Activated T-helper 1 cell treated with Interleukin-2 at 50 U/mL for 16 hours (primary cell): ENCODE measurements around the gene MKNK2.

Experiments
- DNase-seq: peaks from one replicate; pipeline ENCODE4 v3.0.0-alpha.2; 2020; ENCODE audit warnings: low read depth

Gene MKNK2

DNA sequence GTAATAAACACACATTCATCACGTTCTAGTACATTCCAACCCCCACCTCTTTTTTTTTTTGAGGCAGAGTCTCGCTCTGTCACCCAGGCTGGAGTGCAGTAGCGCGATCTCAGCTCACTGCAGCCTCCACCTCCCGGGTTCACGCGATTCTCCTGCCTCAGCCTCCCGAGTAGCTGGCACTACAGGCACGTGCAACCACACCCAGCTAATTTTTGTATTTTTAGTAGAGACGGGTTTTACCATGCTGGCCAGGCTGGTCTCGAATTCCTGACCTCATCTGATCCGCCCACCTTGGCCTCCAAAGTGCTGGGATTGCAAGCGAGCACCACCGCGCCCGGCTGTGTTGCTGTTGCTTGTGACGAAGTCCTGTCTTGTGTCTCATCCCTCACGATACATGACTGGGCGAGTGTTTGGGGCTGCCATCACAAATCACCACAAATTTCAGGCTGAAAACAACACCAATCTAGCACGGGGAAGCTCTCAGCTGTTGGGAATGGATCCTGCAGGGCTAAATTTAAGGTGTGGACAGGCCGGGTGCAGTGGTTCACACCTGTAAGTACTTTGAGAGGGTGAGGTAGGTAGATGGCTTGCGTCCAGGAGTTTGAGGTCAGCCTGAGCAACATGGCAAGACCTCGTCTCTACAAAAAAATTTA lies 29.4 kb upstream of the MKNK2 start:
- DNase-seq = no peak

DNA sequence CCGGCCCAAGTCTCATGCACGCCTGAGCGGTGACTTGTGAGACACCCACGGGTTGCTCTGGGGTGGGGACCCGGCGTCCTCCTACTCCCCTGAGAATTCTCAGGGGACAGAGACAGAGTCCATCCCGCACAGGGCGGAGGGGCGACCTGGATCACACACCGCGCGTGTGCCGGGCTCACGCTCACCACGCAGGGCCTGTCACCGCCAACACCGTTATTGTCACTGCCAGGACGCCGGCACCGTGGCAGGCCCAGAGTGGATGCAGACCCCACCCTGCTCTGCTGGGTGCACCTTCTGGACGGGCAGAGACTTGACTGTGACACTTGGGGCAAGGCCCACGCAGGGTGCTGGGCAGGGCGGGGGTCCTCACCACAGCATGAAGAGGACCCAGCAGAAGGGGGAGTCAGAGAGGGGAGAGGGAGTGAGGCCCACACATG lies 28.8 kb upstream of the MKNK2 start:
- DNase-seq = no peak

DNA sequence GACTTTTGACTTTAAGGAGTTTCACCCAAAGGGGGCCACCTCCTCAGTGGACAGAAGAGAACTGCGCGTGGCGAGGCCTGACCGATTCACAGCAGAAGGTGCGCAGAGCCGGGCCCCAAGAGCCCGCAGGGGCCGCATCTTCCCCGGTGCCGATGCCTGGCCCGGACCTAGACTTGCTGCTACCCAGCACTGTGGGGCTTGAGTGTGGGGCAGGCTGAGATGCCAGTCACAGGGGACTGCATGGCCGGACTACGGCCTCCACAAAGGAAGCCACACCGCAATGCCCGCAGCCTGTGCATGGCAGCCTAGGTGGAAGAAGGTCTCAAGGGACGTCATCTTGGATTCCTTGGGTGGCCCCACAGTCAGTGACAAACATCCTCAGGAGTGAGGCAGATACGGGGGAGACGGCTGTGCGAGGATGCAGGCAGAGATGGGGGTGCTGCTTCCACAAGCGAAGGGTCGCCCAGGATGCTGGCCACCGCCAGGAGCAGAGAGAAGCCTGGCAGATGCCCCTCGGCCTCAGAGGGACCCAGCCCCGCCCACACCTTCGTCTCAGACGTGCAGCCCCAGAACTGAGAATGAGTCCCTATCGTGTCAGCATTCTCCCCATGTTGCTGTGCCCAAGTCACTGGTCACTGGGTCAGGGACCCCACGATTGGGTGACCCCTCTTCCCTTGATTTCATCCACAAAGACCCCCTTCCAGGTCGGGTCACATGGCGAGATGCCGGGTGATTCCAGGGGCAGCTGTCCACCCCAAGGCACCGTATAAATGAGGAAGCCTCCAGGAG lies 28.2 kb upstream of the MKNK2 start:
- DNase-seq = no peak

DNA sequence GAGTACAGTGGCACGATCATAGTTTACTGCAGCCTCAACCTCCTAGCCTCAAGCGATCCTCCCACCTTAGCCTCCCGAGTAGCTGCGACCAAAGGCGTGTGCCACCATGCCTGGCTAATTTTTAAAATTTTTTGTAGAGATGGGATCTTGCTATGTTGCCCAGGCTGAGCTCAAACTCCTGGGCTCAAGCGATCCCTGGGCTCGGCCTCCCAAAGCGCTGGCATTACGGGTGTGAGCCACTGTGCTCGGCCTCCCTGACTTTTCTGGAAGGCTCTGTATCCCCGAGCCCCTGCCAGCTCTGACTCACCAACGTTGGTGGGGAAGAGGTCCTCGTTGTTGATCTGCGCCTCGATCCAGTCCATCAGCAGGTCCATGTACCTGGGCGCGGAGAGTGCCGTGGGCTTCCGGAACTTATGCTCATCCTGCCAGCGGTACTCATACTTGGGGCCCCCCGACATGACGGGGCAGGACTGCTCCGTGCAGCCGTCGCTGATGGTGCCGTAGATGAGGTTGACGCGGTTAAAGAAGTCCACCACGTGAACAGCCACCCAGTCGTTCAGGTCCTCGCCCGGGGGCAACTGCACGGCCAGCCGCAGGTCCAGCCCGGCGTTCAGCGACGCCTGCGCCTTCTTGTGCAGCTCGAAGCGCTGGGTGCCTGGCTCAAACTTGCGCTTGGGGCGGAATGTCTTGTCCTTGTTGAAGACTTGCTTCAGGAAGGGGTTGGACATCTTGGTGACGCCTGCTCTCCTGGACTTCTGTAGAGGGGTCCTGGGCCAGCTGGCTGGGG lies 27.0 kb upstream of the MKNK2 start:
- DNase-seq = no peak

DNA sequence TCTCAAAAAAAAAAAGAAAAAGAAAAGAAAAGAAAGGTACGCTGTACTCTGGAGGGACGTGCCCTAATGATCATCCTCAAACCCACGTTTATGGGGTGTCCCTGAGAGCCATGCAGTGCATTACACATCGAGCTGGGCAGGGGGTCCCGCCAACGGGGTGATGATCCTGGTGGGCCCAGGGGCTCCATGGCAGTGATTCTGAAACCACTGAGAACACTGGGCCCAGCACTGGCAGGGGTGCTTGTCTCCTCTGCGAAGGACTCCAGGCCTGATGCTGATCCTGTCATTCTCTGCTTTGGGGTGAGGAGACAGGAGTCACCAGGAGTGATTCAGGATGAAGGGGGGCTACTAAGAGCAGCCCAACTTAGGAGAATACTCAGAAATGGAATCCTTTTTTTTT lies 26.4 kb upstream of the MKNK2 start:
- DNase-seq = no peak

DNA sequence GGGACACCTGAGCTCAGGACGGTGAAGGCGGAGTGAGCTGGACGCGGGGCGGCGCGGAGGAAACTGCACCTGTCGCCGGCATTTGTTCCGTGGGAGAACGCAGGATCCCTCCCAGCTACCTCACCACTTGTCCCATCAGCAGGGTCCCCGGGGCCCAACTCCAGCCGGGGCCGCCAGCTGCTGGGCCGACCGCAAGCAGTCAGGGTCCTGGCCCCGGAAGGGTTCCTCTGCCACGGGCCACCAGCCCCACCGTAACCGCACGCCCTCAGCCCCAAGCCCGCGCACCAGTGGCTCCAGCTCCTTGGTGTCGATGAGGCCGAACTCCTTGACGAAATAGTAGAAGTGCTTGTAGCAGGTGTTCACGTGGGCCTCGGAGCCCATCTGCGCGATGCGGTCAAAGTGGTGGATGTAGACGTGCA lies 25.5 kb upstream of the MKNK2 start:
- no peak for DNase-seq

DNA sequence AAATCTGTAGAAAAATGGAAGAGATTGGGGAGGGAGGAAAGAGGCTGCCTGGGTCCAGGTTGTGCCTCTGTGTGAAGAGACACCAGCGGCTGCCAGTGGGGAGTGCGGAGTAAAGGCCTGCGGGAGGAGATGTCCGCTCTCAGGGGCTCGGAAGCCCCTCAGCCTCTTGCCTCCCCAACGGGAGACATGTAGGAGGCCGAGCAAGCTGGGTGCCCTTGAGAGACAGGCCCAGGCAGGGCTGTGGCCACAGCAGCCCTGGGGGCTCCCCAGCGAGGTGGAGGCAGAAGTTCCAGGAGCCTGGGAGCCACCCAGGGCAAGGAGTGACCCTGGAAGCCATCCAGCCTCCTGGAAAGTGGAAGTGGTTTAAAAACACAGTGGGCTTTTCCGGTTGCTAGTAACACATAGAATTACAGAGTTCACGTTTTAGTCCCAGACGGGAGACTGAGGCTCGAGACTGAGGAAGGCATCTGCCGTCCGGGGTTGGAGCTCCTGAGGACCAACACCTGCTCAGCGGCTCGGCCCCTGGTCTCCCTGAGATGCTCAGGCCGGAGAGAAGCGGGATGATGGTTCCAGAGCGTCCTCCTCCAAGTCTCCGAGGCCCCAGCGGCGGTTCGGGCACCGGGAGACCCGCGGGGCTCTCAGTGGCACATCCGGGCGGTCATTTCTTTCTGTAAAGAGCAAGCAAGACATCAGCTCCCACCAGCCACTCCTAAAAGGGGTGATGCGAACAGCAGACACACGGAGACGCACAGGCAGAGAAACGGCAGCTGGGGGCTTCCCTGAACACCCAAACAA lies 21.9 kb upstream of the MKNK2 start:
- no peak for DNase-seq

DNA sequence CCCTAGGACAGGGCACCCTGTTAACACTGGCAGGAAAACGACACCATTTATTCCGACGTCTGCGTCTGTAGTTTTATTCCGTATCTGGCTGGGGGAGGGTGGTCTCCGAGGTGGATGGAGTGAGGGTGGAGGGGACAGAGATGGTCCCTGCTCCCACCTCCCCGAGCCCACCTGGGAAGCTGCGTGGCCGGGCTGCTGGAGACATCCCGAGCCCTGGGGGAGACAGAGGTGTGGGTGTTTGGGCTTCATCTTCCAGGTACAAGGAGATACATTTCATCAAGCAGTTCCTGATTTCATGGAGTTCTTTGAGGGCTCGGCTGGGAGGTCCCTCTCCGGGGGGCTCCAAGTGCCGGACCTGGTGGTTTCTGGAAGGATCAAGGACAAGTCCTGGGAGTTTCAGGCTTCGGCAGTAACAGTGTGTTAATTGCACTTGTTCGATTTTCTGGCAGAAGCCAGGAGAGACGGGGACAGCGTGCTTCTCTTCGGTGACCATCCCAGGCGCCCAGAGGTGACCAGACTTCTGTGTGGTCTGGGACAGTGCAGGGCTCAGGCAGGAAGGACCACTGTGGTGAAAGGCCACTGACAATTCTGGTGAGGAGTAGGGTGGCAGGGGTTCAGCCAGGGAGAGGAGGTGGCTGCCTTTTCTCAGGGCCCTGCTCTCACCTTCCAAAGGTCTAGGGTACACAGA lies 20.1 kb upstream of the MKNK2 start:
- no peak for DNase-seq

DNA sequence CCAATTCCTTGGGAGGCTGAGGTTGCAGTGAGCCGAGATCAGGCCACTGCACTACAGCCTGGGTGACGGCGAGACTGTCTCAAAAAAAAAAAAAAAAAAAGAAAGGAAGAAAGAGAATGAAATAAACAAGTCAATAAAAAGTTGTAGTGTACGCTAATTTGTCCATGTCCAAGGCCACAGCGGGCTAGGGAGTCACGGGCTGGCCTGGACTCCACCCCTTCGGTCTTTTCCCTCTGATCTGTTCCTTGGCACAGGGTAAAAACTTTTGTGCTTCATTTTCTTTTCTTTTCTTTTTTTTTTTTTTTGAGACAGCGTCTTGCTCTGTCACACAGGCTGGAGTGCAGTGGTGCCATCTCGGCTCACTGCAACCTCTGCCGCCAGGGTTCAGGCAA lies 19.4 kb upstream of the MKNK2 start:
- DNase-seq = no peak

DNA sequence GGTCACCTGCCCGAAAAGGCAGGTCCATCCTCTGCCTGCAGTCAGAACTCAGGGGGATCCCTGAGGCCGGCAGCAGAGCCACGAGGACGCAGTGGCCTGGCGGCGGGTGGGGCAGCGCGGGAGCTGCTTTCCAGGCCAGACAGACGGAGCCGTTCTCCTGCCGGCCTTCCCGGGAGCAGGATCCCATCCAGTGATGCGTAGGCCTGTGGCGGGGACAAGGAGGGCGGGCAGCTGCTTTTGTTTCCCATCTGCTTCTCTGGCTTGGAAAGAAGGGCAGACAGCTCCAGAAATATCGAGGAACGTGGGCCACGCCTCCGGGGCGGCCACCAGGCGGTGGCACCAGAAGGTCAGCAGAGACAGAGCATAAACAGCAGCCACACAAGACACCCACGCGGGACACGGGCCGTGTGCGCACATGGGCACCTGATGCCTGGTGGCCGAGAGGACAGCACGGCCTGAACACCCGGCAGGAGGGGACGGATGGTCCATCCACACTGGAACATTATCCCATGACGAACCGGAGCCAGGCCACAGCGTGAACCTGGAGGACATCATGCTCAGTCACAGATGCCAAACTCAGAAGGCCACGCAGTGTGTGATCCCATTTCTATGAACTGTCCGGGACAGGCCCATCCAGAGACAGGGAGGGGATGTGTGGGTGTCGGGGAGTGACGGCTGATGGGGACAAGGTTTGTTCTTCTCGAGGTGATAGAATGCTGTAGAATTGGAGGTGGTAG lies 13.9 kb upstream of the MKNK2 start:
- DNase-seq = no peak

DNA sequence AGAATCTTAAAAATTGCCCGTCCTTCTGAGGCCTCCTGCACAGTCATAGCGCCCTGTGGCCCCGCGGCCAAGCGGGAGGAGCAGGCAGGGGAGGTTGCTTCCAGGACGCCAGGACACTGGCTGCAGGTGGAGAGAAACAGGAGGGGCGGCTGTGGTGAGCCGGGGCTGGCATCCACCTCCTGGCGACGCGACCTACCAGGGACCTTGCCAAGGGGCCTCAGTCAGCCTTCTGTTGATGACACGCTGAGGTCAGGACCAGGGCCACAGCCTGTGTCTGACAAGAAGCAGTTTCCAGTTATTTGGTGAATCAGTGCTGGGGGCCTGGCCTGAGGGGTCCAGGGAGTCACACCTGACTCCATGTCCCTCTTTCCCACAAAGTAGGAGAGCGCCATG lies 13.3 kb upstream of the MKNK2 start:
- no peak for DNase-seq

DNA sequence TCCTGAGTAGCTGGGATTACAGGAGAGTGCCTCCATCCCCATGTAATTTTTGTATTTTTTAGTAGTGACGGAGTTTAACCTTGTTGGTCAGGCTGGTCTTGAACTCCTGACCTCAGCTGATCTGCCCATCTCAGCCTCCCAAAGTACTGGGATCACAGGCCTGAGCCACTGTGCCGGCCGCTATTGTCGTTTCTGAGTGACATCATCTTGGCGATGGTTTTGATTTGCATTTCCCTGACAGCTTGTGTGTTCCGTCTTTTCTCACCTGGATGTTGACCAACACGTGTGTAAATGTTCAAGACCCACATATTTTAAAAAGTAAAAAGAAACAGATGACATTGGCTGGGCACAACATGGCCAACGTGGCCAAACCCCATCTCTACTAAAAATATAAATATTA lies 12.8 kb upstream of the MKNK2 start:
- no peak for DNase-seq

DNA sequence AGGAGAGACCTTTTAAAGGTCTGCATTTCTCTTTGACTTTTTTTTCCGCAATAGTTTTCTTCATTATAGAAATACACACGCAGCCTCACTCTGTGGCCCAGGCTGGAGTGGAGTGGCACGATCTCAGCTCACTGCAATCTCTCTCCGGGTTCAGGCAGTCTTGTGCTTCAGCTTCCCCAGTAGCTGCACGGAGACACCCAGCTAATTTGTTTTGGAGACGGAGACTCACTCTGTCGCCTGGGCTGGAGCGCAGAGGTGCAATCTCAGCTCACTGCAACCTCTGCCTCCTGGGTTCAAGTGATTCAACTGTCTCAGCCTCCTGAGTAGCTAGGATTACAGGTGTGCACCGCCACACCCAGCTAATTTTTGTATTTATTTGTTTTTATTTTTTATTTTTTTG lies 11.7 kb upstream of the MKNK2 start:
- no peak for DNase-seq

DNA sequence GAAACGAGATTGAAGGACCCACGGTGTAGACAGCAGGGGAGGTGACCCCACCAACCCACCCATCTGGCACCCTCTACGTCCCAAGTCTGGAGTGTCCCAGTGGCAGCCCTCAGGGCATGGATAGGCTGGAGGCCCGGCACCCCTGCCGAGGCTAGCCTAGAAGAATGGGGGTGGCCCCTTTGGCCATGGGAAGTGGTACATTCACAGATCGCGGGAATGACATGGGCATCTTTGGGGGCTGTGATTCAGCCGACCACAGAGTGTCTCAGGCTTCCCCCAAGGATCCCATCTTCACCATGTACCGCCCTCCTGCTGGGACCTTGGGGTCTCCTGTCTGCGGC lies 11.3 kb upstream of the MKNK2 start:
- no peak for DNase-seq

DNA sequence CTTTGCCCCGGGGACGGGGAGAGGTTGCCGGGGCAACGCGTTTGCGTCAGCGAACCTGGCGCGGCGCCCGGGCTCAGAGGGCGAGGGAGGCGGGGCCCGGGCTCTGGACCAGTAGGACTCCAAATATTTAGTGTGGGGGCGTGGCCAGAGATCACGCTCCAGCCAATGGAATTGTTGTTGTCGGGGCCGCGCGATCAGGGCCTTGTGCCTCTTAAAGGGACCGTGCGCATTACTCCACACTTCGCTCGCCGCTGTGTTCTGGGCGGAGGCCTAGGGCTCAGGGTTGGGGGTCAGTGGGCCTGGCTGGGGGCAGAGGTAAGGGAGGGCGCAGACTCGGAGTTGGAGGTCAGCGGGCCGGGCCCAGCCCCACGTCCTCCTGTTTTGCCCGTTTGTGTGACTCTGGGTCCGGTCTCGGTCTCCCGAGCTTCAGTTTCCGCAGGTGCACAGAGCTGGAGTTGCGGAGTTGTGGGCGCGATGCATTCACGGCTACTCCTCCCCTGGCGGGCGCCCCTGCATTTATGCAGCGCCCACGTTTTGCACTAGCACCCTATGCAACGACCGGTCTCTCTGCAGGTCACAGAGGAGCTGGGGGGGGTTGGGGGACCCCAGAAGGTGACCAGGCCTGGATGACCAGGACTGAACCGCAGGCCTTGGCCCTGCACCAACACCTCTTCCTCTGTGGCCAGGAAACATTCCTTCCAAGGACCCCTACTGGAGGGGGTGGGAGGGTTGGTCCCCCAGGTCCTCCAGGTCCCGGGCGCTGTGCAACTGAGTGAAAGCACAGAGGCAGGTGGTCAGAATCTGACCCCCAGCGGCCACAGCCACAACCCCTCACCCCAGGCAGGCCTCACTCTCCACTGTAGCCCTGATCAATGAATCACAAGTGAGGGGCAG lies 10.7 kb upstream of the MKNK2 start:
- DNase-seq = peak; percentile 99

DNA sequence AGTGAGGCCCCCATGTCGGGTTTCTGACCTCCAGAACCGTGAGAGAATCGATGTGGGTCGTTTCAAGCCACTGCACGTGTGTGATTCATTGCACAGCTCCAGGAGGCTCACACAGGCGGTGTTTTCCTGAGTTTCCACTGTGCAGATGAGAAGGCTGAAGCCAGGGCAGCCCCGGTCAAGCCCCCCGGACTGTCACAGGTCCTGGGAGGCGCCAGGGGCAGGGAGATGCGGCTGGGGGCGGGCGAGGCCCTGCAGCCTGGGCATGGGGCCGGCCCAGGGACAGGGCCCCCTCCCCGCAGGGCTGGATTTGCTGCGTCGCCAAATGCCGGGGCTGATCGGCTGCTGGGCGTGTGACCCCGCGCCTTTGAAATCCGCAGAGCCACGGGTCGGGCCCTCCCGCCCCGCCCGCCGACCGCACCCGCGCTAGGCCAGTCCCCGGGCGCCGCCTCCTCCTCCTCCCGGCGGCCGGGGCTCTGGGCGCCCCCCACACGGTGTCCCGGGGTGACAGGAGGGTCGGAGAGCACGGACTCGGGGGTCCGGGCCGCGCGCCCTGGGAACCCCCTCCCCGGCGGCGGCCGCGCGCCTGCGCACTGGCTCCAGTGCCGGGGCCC lies 9.9 kb upstream of the MKNK2 start:
- no peak for DNase-seq

DNA sequence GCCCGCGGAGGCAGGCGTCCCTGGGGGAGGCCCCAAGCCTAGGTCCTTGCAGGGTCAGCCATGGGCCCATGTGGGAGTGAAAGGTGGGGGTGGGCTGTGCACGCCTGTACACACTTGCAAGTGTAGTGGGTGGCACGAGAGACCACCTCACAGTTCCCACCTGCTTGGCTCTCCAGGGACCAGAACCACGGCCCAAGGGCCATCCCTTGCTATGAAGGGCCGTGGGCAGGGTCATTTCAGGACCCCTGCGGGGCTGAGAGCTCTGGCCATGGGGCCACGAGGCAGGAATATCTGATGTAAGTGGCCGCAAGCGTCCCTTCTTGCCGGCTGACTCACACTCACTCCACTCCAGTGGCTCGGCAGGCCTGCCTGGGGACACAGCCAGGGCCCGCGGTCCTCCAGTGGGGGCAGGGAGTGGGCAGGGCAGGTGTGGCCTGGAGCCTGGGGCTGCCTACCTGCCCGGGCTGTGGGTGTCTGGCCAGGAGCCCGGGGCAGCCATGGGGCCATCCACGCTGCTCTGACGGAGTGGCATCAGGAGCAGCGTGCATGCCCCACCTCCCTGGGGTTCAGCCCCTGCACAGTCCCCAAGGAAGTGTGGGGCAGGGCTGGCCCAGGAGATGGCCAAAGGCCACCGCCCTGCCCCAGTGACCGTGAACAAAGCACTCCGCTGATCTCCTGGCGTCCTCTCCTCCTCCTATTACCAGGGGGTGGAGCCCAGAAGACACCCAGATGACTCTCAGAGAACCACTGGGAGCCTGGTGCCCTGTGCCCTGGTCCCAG lies 8.6 kb upstream of the MKNK2 start:
- DNase-seq = no peak

DNA sequence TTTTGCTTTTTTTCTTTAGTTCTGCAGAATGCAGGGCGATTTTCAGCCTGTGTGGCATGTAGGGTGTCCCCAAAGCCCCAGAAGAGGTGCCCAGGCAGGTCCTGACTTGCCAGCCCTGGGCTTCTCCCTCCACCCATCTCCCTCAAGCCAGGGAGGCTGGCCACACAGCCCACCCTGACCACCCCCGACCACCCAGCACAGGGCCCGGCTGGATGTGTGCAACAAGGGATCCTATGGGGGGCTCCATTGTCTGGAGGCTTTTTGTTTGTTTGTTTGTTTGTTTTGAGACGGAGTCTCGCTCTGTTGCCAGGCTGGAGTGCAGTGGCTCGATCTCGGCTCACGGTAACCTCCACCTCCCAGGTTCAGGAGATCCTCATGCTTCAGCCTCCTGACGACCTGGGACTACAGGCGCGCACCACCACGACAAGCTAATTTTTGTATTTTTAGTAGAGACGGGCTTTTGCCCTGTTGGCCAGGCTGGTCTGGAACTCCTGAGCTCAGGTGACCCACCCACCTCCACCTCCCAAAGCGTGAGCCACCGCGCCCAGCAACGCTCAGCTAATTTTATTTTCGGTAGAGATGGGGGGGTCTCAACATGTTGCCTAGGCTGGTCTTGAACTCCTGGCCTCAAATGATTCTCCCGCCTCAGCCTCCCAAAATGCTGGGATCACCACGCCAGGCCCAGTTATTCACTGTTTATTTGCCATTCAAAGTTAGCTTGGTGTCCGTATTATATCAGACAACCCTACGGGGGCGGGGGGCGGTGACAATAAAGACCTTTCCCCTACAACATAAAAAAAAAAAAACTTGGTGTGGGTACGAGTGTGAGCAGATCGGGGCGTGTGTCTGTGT lies 7.8 kb upstream of the MKNK2 start:
- DNase-seq = no peak
